Measurements from ENCODE around the gene PHPT1. TPM values are rescaled to one million over a fixed set of nuclear protein-coding genes. Genes with fewer than 3 reads are reported as not detected.
A peak's percentile ranks its signal among the peaks of the same experiment; 100 is the strongest.
"Not testable (repeated sequence)": the region's sequence is repeated elsewhere in the genome, so short reads cannot be mapped to it uniquely, and the experiment has no call there.

PHPT1 gene
- total and polyA plus RNA-seq, 8 donors = 31.5 to 168 (median 42.9) TPM

DNA sequence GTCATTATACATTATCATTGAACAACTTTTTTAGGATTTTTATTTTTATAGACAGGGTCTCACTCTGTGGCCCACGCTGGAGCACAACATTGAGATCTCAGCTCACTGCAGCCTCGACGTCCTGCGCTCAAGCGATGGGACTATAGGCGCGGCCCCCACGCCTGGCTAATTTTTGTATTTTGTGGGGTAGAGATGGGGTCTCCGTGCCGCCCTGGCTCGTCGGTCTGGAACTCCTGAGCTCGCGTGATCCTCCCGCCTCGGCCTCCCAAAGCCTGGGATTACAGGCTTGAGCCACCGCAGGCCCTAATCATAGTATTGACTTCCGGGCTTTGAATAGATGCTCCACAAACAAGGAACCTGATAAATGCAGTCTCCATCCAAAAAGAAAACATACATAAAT lies 18.3 kb downstream of the PHPT1 start:
- Histone ChIP-seq H3K36me3 (peaks cover 16 to 19% (median 17%) of the 10 kb centered on the region in 4 donors), H3K27me3 (no peaks in the 10 kb centered on the region), H3K27ac (no peak overlapping the region), H3K4me1 (peaks cover 15 to 42% (median 36%) of the 10 kb centered on the region in 4 donors), H3K4me3 (peak overlapping the region in 1 of 4 donors; percentile 72), H3K9me3 (peaks cover 0 to under 1% (median 0%) of the 10 kb centered on the region in 4 donors)
- TF ChIP-seq, protein P1, sequence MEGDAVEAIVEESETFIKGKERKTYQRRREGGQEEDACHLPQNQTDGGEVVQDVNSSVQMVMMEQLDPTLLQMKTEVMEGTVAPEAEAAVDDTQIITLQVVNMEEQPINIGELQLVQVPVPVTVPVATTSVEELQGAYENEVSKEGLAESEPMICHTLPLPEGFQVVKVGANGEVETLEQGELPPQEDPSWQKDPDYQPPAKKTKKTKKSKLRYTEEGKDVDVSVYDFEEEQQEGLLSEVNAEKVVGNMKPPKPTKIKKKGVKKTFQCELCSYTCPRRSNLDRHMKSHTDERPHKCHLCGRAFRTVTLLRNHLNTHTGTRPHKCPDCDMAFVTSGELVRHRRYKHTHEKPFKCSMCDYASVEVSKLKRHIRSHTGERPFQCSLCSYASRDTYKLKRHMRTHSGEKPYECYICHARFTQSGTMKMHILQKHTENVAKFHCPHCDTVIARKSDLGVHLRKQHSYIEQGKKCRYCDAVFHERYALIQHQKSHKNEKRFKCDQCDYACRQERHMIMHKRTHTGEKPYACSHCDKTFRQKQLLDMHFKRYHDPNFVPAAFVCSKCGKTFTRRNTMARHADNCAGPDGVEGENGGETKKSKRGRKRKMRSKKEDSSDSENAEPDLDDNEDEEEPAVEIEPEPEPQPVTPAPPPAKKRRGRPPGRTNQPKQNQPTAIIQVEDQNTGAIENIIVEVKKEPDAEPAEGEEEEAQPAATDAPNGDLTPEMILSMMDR (IDR thresholded peaks at IDR 0.05) = no peak
- TF ChIP-seq POLR2AphosphoS5 (IDR thresholded peaks at IDR 0.05) (no peak), EP300 (IDR thresholded peaks at IDR 0.05) (no peak), POLR2A (IDR thresholded peaks at IDR 0.05) (no peak)
- no peak for DNase-seq
- intact Hi-C loops (cut with DNase I; ENCODE audit: low total_unique reads) = no loop called here
- WGBS, 5 donors = 96 to 99% (median 97%) methylated on average over 18 of the region's 18 CpGs

DNA sequence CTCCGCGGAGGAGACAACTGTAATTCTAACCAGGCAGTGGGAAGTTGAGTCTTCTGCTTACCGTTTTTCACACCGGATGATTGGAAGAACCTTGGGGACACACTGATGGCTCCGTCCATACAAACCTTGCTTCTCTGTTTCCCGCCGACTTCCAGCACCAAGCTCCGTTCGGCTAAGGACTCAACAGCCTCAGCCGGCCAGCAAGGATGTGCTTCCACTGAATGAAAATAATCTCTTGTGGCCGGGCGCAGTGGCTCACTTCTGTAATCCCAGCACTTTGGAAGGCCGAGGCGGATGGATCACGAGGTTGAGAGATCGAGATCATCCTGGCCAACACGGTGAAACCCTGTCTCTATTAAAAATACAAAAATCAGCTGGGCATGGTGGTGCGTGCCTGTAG lies 18.7 kb downstream of the PHPT1 start:
- Histone ChIP-seq H3K9me3 (peaks cover 0 to 4% (median 0%) of the 10 kb centered on the region in 4 donors), H3K27me3 (no peaks in the 10 kb centered on the region), H3K4me1 (peaks cover 15 to 41% (median 35%) of the 10 kb centered on the region in 4 donors), H3K4me3 (no peak overlapping the region), H3K27ac (no peak overlapping the region), H3K36me3 (peaks cover 11 to 14% (median 12%) of the 10 kb centered on the region in 4 donors)
- intact Hi-C loops (cut with DNase I; ENCODE audit: low total_unique reads) = no loop called here
- no peak for TF ChIP-seq EP300 (IDR thresholded peaks at IDR 0.05)
- TF ChIP-seq POLR2A (IDR thresholded peaks at IDR 0.05) = no peak
- no peak for TF ChIP-seq POLR2AphosphoS5 (IDR thresholded peaks at IDR 0.05)
- TF ChIP-seq, protein P1 (IDR thresholded peaks at IDR 0.05) = no peak
- 96 to 98% (median 98%) methylated on average over 18 of the region's 18 CpGs for WGBS, 5 donors
- no peak for DNase-seq

DNA sequence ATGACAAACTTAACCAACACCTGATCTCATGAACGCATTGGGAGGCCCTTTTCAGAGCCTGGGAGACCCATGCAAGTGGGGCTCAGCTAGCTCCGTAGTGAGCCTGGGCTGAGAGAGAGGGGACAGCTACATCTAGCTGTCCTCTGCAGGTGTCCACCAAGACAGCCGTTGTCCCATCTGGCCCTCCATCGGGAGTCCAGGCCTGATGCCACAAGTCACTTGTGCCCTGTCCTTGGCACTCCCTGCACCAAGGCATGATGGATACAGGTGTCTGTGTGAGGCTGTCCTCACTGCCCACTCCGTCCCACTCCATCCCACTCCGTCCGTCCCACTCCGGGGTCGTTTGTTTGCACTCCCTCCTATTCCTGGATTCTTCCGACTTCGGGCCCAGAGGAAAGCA lies 19.4 kb downstream of the PHPT1 start:
- H3K9me3 ChIP-seq = peaks cover 0 to 4% (median 0%) of the 10 kb centered on the region in 4 donors
- H3K4me3 ChIP-seq = no peak overlapping the region
- DNase-seq = no peak
- 89 to 96% (median 92%) methylated on average over 9 to 11 of the region's 11 CpGs for WGBS, 5 donors
- peaks cover 15 to 34% (median 29%) of the 10 kb centered on the region in 4 donors for H3K4me1 ChIP-seq
- intact Hi-C loops (cut with DNase I; ENCODE audit: low total_unique reads) = no loop called here
- H3K27me3 ChIP-seq = no peaks in the 10 kb centered on the region
- TF ChIP-seq POLR2A (IDR thresholded peaks at IDR 0.05) (no peak), EP300 (IDR thresholded peaks at IDR 0.05) (no peak), POLR2AphosphoS5 (IDR thresholded peaks at IDR 0.05) (no peak)
- TF ChIP-seq, protein P1 (IDR thresholded peaks at IDR 0.05) = no peak
- H3K27ac ChIP-seq = no peak overlapping the region
- H3K36me3 ChIP-seq = peaks cover 4 to 7% (median 5%) of the 10 kb centered on the region in 4 donors

DNA sequence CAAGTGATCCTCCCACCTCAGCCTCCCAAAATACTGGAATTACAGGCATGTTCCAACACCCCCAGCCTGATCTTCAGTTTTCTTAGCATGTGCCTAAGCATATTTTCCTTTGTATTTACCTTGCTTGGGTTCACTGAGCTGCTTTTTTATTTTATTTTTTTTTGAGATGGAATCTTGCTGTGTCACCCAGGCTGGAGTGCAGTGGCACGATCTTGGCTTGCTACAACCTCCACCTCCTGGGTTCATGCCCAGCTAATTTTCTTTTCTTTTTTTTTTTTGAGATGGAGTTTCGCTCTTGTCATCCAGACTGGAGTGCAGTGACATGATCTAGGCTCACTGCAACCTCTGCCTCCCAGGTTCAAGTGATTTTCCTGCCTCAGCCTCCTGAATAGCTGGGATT lies 20.4 kb downstream of the PHPT1 start:
- H3K36me3 ChIP-seq; H3K4me3 ChIP-seq; DNase-seq; H3K27me3 ChIP-seq; intact Hi-C loops (cut with DNase I; ENCODE audit: low total_unique reads); H3K9me3 ChIP-seq; H3K27ac ChIP-seq: not testable (repeated sequence)
- H3K4me1 ChIP-seq = peaks cover 9 to 24% (median 21%) of the 10 kb centered on the region in 4 donors
- WGBS, 5 donors = 65 to 73% (median 69%) methylated on average over 2 of the region's 2 CpGs

DNA sequence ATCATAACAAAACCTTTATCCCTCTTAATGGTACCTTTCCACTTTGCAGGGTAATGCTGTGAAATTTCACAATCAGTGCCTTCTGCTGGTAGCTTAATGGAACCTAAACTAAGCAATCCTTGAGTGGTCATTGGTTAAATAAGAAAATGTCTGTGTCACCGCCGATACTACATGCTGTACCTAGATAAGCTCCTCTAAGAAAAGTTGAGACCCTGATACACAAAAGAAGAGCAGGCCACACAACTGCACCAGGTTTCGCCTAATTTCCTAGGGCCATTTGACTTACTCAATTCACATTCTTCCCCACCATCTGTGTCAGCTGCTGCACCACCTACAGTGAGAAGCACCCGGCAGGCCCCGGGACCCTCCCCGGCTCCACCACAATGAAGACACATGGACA lies 25.9 kb downstream of the PHPT1 start:
- Histone ChIP-seq H3K4me3 (no peak overlapping the region), H3K27ac (no peak overlapping the region), H3K27me3 (no peaks in the 10 kb centered on the region), H3K9me3 (peaks cover 0 to 4% (median 0%) of the 10 kb centered on the region in 4 donors), H3K4me1 (no peaks in the 10 kb centered on the region), H3K36me3 (no peaks in the 10 kb centered on the region)
- intact Hi-C loops (cut with DNase I; ENCODE audit: low total_unique reads) = no loop called here
- DNase-seq = no peak
- 85 to 93% (median 90%) methylated on average over 6 of the region's 6 CpGs for WGBS, 5 donors
- TF ChIP-seq POLR2A (IDR thresholded peaks at IDR 0.05) (no peak), POLR2AphosphoS5 (IDR thresholded peaks at IDR 0.05) (no peak)
- TF ChIP-seq, protein P1 (IDR thresholded peaks at IDR 0.05) = no peak

Measured in stomach (tissue), 9 donors.